GM21526 (cell line): ENCODE results near the gene USP17L18.
"Not testable (repeated sequence)": the region's sequence is repeated elsewhere in the genome, so short reads cannot be mapped to it uniquely, and the experiment has no call there.

ENCODE experiments used
- ATAC-seq: cut with Tn5 transposase; IDR thresholded peaks from one replicate; pipeline ENCODE4 v1.9.1; 2021; ENCODE audit warnings: moderate library complexity; ENCODE audit not compliant: unreplicated experiment, low FRiP score

USP17L18 gene, protein sequence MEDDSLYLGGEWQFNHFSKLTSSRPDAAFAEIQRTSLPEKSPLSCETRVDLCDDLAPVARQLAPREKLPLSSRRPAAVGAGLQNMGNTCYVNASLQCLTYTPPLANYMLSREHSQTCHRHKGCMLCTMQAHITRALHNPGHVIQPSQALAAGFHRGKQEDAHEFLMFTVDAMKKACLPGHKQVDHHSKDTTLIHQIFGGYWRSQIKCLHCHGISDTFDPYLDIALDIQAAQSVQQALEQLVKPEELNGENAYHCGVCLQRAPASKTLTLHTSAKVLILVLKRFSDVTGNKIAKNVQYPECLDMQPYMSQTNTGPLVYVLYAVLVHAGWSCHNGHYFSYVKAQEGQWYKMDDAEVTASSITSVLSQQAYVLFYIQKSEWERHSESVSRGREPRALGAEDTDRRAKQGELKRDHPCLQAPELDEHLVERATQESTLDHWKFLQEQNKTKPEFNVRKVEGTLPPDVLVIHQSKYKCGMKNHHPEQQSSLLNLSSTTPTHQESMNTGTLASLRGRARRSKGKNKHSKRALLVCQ

DNA sequence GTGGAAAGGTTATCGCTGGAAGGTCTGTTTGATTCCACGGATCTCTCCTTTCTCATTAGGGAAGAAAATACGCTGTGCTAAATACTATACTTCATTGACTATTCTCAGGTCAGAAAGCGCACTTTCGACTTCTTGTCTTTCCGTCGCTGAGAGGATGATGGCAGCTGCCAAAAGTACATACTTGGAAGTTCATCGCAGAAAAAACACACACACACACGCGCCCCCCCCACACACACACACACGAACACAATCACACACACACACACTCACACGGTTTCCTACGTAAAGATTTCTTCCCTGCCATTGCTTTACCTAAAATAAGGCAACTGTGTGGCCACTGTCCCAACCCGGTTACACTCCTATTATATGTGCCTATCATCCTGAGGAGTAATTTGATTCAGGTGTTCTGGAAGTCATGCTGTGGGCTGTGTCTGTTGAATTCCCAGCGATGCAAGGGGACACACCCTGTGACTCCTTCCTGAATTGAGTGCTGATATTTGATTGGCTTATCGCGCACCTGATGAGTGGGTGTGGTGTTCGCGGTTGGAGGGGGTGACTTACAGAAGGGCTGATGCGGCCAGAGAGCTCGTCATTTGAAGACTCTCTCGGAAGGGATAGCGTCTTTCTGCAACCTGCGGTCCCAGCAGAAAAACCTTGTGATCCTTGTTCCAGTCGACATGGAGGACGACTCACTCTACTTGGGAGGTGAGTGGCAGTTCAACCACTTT lies at the start of gene USP17L18:
TSS of gene USP17L18 (plus strand) at position 678 of the 728 bp plus-strand sequence. CDS start at position 678, 0 bp downstream.
- not testable (repeated sequence) for ATAC-seq

DNA sequence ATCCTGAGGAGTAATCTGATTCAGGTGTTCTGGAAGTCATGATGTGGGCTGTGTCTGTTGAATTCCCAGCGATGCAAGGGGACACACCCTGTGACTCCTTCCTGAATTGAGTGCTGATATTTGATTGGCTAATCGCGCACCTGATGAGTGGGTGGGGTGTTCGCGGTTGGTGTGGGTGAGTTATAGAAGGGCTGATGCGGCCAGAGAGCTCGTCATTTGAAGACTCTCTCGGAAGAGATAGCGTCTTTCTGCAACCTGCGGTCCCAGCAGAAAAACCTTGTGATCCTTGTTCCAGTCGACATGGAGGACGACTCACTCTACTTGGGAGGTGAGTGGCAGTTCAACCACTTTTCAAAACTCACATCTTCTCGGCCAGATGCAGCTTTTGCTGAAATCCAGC lies 38.1 kb upstream of the USP17L18 start, which contains the start of gene USP17L10:
TSS of gene USP17L10 (plus strand) at position 301 of the 400 bp plus-strand sequence. CDS start at position 301, 0 bp downstream.
- not testable (repeated sequence) for ATAC-seq

DNA sequence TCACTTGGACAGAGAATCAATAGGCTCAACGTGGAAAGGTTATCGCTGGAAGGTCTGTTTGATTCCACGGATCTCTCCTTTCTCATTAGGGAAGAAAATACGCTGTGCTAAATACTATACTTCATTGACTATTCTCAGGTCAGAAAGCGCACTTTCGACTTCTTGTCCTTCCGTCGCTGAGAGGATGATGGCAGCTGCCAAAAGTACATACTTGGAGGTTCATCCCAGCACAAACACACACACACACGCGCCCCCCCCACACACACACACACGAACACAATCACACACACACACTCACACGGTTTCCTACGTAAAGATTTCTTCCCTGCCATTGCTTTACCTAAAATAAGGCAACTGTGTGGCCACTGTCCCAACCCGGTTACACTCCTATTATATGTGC lies 33.7 kb upstream of the USP17L18 start:
- ATAC-seq, result not testable (repeated sequence)

DNA sequence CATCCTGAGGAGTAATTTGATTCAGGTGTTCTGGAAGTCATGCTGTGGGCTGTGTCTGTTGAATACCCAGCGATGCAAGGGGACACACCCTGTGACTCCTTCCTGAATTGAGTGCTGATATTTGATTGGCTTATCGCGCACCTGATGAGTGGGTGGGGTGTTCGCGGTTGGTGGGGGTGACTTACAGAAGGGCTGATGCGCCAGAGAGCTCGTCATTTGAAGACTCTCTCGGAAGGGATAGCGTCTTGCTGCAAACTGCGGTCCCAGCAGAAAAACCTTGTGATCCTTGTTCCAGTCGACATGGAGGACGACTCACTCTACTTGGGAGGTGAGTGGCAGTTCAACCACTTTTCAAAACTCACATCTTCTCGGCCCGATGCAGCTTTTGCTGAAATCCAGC lies 33.3 kb upstream of the USP17L18 start, which contains the start of gene USP17L11:
TSS of gene USP17L11 (plus strand) at position 301 of the 400 bp plus-strand sequence. CDS start at position 301, 0 bp downstream.
- not testable (repeated sequence) for ATAC-seq

DNA sequence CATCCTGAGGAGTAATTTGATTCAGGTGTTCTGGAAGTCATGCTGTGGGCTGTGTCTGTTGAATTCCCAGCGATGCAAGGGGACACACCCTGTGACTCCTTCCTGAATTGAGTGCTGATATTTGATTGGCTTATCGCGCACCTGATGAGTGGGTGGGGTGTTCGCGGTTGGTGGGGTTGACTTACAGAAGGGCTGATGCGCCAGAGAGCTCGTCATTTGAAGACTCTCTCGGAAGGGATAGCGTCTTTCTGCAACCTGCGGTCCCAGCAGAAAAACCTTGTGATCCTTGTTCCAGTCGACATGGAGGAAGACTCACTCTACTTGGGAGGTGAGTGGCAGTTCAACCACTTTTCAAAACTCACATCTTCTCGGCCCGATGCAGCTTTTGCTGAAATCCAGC lies 28.6 kb upstream of the USP17L18 start, which contains the start of gene USP17L12:
TSS of gene USP17L12 (plus strand) at position 301 of the 400 bp plus-strand sequence. CDS start at position 301, 0 bp downstream.
- ATAC-seq, result not testable (repeated sequence)

DNA sequence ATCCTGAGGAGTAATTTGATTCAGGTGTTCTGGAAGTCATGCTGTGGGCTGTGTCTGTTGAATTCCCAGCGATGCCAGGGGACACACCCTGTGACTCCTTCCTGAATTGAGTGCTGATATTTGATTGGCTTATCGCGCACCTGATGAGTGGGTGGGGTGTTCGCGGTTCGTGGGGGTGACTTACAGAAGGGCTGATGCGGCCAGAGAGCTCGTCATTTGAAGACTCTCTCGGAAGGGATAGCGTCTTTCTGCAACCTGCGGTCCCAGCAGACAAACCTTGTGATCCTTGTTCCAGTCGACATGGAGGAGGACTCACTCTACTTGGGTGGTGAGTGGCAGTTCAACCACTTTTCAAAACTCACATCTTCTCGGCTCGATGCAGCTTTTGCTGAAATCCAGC lies 23.8 kb upstream of the USP17L18 start, which contains the start of gene USP17L13:
TSS of gene USP17L13 (plus strand) at position 301 of the 400 bp plus-strand sequence. CDS start at position 301, 0 bp downstream.
- not testable (repeated sequence) for ATAC-seq

DNA sequence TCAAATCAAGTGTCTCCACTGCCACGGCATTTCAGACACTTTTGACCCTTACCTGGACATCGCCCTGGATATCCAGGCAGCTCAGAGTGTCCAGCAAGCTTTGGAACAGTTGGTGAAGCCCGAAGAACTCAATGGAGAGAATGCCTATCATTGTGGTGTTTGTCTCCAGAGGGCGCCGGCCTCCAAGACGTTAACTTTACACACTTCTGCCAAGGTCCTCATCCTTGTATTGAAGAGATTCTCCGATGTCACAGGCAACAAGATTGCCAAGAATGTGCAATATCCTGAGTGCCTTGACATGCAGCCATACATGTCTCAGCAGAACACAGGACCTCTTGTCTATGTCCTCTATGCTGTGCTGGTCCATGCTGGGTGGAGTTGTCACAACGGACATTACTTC lies 18.2 kb upstream of the USP17L18 start:
- not testable (repeated sequence) for ATAC-seq

DNA sequence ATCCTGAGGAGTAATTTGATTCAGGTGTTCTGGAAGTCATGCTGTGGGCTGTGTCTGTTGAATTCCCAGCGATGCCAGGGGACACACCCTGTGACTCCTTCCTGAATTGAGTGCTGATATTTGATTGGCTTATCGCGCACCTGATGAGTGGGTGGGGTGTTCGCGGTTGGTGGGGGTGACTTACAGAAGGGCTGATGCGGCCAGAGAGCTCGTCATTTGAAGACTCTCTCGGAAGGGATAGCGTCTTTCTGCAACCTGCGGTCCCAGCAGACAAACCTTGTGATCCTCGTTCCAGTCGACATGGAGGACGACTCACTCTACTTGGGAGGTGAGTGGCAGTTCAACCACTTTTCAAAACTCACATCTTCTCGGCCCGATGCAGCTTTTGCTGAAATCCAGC lies 14.3 kb upstream of the USP17L18 start, which contains the start of gene USP17L15:
TSS of gene USP17L15 (plus strand) at position 301 of the 400 bp plus-strand sequence. CDS start at position 301, 0 bp downstream.
- not testable (repeated sequence) for ATAC-seq

DNA sequence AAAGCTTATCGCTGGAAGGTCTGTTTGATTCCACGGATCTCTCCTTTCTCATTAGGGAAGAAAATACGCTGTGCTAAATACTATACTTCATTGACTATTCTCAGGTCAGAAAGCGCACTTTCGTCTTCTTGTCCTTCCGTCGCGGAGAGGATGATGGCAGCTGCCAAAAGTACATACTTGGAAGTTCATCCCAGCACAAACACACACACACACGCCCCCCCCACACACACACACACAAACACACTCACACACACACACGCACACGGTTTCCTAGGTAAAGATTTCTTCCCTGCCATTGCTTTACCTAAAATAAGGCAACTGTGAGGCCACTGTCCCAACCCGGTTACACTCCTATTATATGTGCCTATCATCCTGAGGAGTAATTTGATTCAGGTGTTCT lies 10.0 kb upstream of the USP17L18 start:
- not testable (repeated sequence) for ATAC-seq

DNA sequence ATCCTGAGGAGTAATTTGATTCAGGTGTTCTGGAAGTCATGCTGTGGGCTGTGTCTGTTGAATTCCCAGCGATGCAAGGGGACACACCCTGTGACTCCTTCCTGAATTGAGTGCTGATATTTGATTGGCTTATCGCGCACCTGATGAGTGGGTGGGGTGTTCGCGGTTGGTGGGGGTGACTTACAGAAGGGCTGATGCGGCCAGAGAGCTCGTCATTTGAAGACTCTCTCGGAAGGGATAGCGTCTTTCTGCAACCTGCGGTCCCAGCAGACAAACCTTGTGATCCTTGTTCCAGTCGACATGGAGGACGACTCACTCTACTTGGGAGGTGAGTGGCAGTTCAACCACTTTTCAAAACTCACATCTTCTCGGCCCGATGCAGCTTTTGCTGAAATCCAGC lies 4.9 kb upstream of the USP17L18 start, which contains the start of gene USP17L17:
TSS of gene USP17L17 (plus strand) at position 301 of the 400 bp plus-strand sequence. CDS start at position 301, 0 bp downstream.
- not testable (repeated sequence) for ATAC-seq

DNA sequence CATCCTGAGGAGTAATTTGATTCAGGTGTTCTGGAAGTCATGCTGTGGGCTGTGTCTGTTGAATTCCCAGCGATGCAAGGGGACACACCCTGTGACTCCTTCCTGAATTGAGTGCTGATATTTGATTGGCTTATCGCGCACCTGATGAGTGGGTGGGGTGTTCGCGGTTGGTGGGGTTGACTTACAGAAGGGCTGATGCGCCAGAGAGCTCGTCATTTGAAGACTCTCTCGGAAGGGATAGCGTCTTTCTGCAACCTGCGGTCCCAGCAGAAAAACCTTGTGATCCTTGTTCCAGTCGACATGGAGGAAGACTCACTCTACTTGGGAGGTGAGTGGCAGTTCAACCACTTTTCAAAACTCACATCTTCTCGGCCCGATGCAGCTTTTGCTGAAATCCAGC lies 4.6 kb downstream of the USP17L18 start, which contains the start of gene USP17L19:
TSS of gene USP17L19 (plus strand) at position 301 of the 400 bp plus-strand sequence. CDS start at position 301, 0 bp downstream.
- ATAC-seq, result not testable (repeated sequence)

DNA sequence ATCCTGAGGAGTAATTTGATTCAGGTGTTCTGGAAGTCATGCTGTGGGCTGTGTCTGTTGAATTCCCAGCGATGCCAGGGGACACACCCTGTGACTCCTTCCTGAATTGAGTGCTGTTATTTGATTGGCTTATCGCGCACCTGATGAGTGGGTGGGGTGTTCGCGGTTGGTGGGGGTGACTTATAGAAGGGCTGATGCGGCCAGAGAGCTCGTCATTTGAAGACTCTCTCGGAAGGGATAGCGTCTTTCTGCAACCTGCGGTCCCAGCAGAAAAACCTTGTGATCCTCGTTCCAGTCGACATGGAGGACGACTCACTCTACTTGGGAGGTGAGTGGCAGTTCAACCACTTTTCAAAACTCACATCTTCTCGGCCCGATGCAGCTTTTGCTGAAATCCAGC lies 9.4 kb downstream of the USP17L18 start, which contains the start of gene USP17L20:
TSS of gene USP17L20 (plus strand) at position 301 of the 400 bp plus-strand sequence. CDS start at position 301, 0 bp downstream.
- ATAC-seq, result not testable (repeated sequence)

DNA sequence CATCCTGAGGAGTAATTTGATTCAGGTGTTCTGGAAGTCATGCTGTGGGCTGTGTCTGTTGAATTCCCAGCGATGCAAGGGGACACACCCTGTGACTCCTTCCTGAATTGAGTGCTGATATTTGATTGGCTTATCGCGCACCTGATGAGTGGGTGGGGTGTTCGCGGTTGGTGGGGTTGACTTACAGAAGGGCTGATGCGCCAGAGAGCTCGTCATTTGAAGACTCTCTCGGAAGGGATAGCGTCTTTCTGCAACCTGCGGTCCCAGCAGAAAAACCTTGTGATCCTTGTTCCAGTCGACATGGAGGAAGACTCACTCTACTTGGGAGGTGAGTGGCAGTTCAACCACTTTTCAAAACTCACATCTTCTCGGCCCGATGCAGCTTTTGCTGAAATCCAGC lies 14.1 kb downstream of the USP17L18 start, which contains the start of gene USP17L21:
TSS of gene USP17L21 (plus strand) at position 301 of the 400 bp plus-strand sequence. CDS start at position 301, 0 bp downstream.
- not testable (repeated sequence) for ATAC-seq

DNA sequence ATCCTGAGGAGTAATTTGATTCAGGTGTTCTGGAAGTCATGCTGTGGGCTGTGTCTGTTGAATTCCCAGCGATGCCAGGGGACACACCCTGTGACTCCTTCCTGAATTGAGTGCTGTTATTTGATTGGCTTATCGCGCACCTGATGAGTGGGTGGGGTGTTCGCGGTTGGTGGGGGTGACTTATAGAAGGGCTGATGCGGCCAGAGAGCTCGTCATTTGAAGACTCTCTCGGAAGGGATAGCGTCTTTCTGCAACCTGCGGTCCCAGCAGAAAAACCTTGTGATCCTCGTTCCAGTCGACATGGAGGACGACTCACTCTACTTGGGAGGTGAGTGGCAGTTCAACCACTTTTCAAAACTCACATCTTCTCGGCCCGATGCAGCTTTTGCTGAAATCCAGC lies 18.9 kb downstream of the USP17L18 start, which contains the start of gene USP17L22:
TSS of gene USP17L22 (plus strand) at position 301 of the 400 bp plus-strand sequence. CDS start at position 301, 0 bp downstream.
- not testable (repeated sequence) for ATAC-seq

DNA sequence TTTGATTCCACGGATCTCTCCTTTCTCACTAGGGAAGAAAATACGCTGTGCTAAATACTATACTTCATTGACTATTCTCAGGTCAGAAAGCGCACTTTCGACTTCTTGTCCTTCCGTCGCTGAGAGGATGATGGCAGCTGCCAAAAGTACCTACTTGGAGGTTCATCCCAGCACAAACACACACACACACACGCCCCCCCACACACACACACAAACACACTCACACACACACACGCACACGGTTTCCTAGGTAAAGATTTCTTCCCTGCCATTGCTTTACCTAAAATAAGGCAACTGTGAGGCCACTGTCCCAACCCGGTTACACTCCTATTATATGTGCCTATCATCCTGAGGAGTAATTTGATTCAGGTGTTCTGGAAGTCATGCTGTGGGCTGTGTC lies 23.3 kb downstream of the USP17L18 start:
- ATAC-seq, result not testable (repeated sequence)
